GM12872 (cell line): Measurements from ENCODE around the gene DPM2.

Source experiments
- TF ChIP-seq, protein P1 (sequence below): IDR thresholded peaks from 3 replicates; pipeline ENCODE4 v1.5.1; 2011; ENCODE audit warnings: low read depth, mild to moderate bottlenecking, low read length, moderate library complexity; ENCODE audit not compliant: insufficient read depth

DPM2 gene

DNA sequence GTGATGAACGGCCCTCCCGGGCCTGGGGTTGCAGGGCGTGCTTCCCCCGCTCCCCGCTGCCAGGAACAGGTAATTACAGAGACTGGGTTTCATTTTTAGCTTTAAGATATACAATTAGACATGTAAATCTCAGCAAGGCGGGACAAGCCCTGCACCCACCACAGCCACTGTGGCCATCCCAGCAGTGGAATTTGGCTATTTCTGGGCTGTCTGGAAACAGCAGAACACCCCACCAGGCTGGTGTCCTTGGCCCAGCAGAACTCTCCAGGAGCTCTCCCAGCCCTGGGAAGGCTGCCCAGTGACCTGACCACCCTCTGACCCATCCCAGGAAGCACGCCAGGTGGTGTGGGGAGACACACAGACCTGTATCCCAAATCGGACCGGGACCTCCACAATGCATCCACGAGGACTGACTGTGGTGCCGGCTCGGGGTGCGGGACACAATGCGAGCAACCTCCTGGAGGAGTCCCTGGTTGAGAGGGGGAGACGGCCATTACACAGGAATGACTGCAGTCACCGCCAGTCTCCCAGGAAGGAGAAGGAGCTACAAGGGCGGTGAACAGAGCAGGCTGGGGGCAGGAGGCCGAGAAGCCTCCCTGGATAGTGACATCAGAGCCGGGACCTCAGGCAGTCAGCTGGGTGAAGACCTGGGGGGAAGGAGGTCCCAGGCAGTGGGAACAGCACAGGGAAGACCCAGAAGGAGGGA is 25.9 kb upstream of the DPM2 start:
- TF ChIP-seq, protein P1, sequence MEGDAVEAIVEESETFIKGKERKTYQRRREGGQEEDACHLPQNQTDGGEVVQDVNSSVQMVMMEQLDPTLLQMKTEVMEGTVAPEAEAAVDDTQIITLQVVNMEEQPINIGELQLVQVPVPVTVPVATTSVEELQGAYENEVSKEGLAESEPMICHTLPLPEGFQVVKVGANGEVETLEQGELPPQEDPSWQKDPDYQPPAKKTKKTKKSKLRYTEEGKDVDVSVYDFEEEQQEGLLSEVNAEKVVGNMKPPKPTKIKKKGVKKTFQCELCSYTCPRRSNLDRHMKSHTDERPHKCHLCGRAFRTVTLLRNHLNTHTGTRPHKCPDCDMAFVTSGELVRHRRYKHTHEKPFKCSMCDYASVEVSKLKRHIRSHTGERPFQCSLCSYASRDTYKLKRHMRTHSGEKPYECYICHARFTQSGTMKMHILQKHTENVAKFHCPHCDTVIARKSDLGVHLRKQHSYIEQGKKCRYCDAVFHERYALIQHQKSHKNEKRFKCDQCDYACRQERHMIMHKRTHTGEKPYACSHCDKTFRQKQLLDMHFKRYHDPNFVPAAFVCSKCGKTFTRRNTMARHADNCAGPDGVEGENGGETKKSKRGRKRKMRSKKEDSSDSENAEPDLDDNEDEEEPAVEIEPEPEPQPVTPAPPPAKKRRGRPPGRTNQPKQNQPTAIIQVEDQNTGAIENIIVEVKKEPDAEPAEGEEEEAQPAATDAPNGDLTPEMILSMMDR = no peak

DNA sequence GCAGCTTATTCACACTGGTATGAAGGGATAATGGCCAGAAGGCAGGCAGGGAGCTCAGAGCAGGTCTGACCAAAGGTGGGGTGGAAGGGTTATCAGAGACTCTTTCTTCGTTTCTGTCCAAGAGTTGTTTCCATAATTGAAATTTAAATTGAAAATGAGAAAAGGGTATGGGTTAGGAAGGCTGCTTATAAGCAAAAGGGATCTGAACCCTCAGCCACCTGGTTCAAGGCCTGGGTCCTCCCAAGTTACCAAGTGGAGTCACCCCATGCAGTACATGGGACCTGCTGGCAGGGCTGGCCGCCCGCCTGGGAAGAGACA is 25.3 kb upstream of the DPM2 start:
- TF ChIP-seq, protein P1 = no peak

DNA sequence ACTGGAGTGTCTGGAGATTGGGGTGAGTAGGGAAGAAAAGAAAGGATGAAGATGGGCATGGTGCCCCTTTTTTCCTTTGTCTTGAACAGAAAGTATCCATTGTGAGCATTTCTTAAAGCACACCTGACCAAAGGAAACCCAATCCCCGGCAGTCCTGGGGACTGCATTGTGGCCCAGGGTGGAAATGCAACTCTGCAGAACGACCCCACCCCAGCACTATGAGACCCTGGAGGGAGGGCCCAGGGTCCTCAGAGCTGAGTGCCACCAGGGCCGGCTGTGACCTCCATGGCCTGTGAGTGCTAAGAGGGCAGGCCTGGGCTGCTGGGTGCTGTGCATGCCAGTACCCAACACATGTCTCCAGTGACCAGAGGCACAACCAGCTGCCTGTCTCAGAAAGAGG is 24.6 kb upstream of the DPM2 start:
- TF ChIP-seq, protein P1 = no peak

DNA sequence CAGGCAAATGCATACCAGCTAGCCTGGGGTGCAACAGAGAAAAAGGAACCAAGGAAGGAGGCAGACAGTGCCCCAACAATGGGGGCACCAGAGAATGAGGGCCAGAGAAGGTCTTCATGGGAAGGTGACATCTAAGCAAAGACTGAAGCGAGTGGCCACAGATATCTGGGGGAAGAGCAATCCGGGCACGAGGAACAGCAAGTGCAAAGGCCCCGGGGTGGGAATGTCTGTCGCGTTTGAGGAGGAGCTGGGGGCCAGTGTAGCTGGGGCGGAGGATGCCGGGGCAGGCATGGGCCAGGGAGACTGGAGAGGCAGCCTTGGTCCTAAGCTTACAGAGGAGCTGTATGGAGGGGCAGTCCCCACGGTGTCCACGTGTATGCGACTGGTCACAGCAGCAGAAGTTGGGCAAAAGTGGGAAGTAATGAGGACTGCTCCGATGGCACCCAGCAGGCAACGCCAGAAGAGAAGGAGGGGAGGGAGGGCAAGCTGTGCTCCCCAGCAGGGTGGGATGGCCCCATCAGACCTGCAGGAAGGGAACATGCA is 24.0 kb upstream of the DPM2 start:
- TF ChIP-seq, protein P1 = no peak

DNA sequence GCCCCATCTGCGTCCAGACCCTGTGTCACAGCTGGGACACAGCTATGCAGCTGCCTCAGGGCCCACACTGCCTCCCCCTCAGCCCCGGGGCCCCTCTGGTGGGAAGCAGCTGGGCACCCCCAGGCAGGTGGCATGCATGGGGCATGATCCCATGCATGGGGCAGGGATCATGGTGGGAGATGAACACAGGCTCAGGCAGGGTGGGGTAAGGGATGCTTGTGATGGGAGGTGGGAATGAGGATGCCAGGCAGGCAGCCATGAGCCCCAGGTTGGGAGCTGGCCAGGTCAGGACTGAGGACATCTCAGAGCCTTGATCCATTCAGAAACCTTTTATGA is 23.5 kb upstream of the DPM2 start:
- TF ChIP-seq, protein P1 = no peak

DNA sequence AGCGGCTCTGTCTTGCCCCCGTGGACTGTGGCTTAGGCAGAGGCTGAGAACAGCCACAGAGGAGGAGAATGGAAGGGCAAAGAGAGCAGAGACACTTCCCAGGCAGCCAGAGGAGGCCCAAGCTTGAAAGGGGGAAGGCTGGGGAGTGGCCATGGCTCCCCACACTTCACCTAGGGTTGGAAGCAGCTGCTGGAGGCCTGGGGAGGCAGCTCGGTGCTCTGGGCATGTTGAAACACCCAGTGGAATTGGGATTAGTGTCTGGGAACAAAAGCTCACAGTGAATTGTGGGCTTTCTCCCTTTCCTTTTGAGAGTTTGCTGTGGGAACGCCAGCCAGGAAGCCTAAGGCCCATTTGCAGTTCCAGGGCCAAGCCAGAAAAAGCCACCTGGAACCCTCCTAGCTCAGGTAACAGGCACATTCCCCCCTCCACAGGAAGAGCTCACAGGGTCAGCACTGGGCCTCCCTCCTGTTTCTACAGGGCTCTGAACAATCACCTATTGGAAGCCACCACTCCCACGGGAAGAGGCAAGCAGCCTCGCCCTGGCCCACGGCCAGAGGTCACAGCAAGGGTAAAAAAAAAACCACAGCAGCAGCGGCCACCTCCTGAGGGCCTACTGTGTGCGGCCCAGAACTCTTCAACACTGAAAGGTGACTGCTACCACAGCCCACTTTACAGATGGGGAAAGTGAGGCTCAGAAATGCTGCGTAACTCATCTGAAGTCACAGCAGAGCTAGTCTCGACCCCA is 22.9 kb upstream of the DPM2 start:
- TF ChIP-seq, protein P1 = no peak

DNA sequence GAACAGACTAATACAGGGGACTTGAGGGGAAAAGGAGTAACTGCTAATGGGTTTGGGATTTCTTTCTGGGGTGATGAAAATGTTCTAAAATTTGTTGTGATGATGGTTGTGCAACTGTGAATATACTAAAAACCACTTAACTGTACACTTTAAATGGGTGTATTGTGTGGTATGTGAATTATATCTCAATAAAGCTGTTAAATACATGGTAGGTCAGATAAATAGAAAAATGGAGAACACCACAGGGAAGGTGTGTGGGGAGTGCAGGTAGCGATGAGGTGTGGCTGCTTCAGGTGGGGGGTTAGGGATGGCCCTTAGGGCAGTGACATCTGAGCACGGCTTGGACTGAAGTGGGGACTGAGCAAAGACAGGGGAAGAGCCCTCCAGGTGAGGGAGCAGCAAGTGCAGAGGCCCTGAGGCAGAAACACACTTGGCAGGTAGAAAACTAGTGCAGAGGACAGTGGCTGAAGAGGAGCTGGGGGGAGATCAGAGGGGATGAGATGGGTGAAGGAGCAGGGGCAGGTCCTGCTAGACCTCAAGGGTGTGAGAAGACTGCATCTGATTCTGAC is 22.3 kb upstream of the DPM2 start:
- TF ChIP-seq, protein P1 = no peak
